Trophoblast cell (in vitro differentiated cells and primary cell): Measurements from ENCODE around the gene ULK1.

Source experiments
- DNase-seq, 2 donors: peaks; one replicate each; pipeline ENCODE4 v3.0.0-alpha.2; 2016
- H2AFZ ChIP-seq: 2 replicates; pipeline ENCODE4 v1.6.1; 2013; ENCODE audit warnings: low read length, moderate library complexity, mild to moderate bottlenecking; ENCODE audit not compliant: insufficient read depth, poor library complexity
- H2AK5ac ChIP-seq: 2 replicates; pipeline ENCODE4 v1.6.1; 2013; ENCODE audit warnings: mild to moderate bottlenecking, low read length
- H2BK120ac ChIP-seq: 2 replicates; pipeline ENCODE4 v1.6.1; 2013; ENCODE audit warnings: low read length, mild to moderate bottlenecking, moderate library complexity; ENCODE audit not compliant: insufficient read depth, poor library complexity
- H2BK12ac ChIP-seq: 2 replicates; pipeline ENCODE4 v1.6.1; 2013; ENCODE audit warnings: mild to moderate bottlenecking, low read length, moderate library complexity
- H2BK5ac ChIP-seq: 2 replicates; pipeline ENCODE4 v1.6.1; 2013; ENCODE audit warnings: low read length, low read depth, moderate library complexity, mild to moderate bottlenecking; ENCODE audit not compliant: poor library complexity
- H3K14ac ChIP-seq: 2 replicates; pipeline ENCODE4 v1.6.1; 2013; ENCODE audit warnings: mild to moderate bottlenecking, low read length
- H3K18ac ChIP-seq: 2 replicates; pipeline ENCODE4 v1.6.1; 2013; ENCODE audit warnings: mild to moderate bottlenecking, low read length
- H3K23ac ChIP-seq: 2 replicates; pipeline ENCODE4 v1.6.1; 2013; ENCODE audit warnings: low read length
- H3K27ac ChIP-seq: 2 replicates; pipeline ENCODE4 v1.5.1; 2013; ENCODE audit warnings: low read depth, mild to moderate bottlenecking, inconsistent platforms, low read length, moderate library complexity
- H3K27me3 ChIP-seq: 2 replicates; pipeline ENCODE4 v1.6.1; 2013; ENCODE audit warnings: inconsistent platforms, mild to moderate bottlenecking, low read length, moderate library complexity; ENCODE audit not compliant: insufficient read depth
- H3K36me3 ChIP-seq, 2 experiments: 1 replicate in 1 of 2; 2 replicates in 1 of 2; pipeline ENCODE4 v1.6.1; 2013; ENCODE audit warnings: low read length in 2 of 2, mild to moderate bottlenecking in 2 of 2, moderate library complexity in 1 of 2; ENCODE audit not compliant: insufficient read depth in 2 of 2, control insufficient read depth in 1 of 2
- H3K4ac ChIP-seq: 2 replicates; pipeline ENCODE4 v1.6.1; 2013; ENCODE audit warnings: low read depth, mild to moderate bottlenecking, low read length, moderate library complexity
- H3K4me1 ChIP-seq, 2 experiments: 1 replicate in 1 of 2; 2 replicates in 1 of 2; pipeline ENCODE4 v1.6.1; 2013; ENCODE audit warnings: low read length in 2 of 2, mild to moderate bottlenecking in 2 of 2, moderate library complexity in 1 of 2; ENCODE audit not compliant: insufficient read depth in 2 of 2, control insufficient read depth in 1 of 2
- H3K4me2 ChIP-seq: 2 replicates; pipeline ENCODE4 v1.6.1; 2013; ENCODE audit warnings: inconsistent platforms, mild to moderate bottlenecking, low read length, moderate library complexity
- H3K4me3 ChIP-seq: 2 replicates; pipeline ENCODE4 v1.5.1; 2013; ENCODE audit warnings: mild to moderate bottlenecking, low read depth, low read length, inconsistent platforms
- H3K79me1 ChIP-seq: one replicate; pipeline ENCODE4 v1.6.1; 2013; ENCODE audit warnings: low read length
- H3K79me2 ChIP-seq: 2 replicates; pipeline ENCODE4 v1.6.1; 2013; ENCODE audit warnings: low read length, mild to moderate bottlenecking; ENCODE audit not compliant: control insufficient read depth, insufficient read depth, poor library complexity
- H3K9ac ChIP-seq: 2 replicates; pipeline ENCODE4 v1.6.1; 2013; ENCODE audit warnings: mild to moderate bottlenecking, low read length
- H3K9me3 ChIP-seq: 2 replicates; pipeline ENCODE4 v1.6.1; 2013; ENCODE audit warnings: low read depth, mild to moderate bottlenecking, control low read depth, inconsistent platforms, low read length; ENCODE audit not compliant: insufficient read depth
- H4K12ac ChIP-seq: 2 replicates; pipeline ENCODE4 v1.6.1; 2013; ENCODE audit warnings: low read depth, mild to moderate bottlenecking, low read length, moderate library complexity
- H4K8ac ChIP-seq: 2 replicates; pipeline ENCODE4 v1.6.1; 2013; ENCODE audit warnings: low read depth, mild to moderate bottlenecking, low read length, moderate library complexity
- H4K91ac ChIP-seq: one replicate; pipeline ENCODE4 v1.6.1; 2013; ENCODE audit warnings: low read depth, mild to moderate bottlenecking, low read length, moderate library complexity
- WGBS: extraction: QIAGEN DNeasy Blood & Tissue Kit; methylation state at CpG from one replicate; pipeline ENCODE4 v1.1.7; 2013; ENCODE audit warnings: missing lambda C conversion rate; ENCODE audit not compliant: insufficient read length, insufficient coverage; ENCODE audit errors: extremely low coverage; 5-methylcytosine and 5-hydroxymethylcytosine counted together

ULK1 gene

DNA sequence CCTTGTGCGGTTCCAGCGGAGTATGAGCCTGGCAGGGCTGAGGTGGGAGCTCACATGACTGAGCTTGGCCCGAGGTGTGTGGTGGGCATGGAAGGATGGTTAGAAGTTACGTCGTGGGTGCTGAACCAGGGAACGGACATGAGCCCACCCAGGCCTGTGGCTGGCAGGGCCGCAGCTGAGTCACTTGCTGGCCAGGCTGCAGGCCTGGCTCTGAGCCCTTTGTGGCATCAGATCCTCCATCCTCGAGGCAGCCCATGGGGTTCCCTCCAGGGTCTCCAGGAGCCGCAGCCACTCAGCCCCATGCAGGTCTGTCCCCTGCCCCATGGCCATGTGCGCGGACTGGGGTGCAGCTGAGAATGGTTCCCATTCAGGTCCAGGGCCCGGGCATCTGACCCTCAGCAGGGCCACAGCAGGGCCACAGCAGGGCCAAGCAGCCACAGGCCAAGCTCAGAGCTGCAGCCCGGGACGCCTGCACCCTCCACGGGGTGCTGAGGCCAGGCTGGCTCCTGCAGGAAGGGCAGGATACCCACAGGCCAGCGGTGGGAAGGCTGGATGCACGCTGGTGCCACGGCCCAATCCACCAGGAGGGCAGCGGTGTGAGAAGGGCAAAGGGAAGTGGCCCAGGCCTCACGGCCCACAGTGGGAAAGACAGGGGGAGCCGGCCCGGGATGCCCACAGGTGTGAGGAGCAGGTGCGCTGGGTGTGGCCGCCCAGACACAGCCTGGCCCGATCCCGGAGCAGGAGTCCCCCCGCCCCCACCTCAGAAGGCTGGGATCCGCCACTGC, 26.3 kb upstream of the ULK1 start:
- WGBS: no CpG with 5 or more reads among the region's 28 CpGs

DNA sequence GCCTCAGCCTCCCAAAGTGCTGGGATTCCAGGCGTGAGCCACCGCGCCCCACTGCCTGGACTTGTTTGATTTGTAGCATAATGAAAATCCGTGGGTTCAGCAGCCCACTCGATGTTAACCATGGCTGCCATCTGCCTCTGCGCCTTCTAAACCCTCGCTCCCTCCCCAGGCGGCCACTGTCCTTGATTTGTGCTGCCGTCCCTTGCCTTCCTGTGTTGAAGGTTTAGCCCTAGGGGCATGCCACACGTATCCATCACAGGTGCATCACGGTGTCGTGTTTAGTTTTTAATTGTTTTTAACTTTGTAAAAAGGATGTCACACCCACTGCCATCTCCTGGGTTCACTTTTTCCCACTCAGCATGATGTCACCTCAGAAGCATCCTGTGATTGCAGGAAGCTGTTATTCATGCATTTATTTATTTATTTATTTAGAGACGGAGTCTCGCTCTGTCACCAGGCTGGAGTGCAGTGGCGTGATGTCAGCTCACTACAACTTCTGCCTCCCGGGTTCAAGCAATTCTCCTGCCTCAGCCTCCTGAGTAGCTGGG, 24.5 kb upstream of the ULK1 start:
- H3K4me3 ChIP-seq: no peak overlapping the region
- peaks cover 9% of the 10 kb centered on the region for H3K79me1 ChIP-seq
- no CpG with 5 or more reads among the region's 16 CpGs for WGBS

More for the DNA sequence above, 26.3 kb upstream of the ULK1 start:
- H4K8ac ChIP-seq: no peak overlapping the region
- H2BK120ac ChIP-seq: no peak overlapping the region
- no peaks in the 10 kb centered on the region for H3K27me3 ChIP-seq
- H2BK12ac ChIP-seq: peak overlapping the region; percentile 68
- no peak overlapping the region for H3K23ac ChIP-seq
- no peaks in the 10 kb centered on the region for H3K36me3 ChIP-seq
- H3K4ac ChIP-seq: no peak overlapping the region
- no peak overlapping the region for H4K12ac ChIP-seq
- H3K4me2 ChIP-seq: no peak overlapping the region
- no peak overlapping the region for H2BK5ac ChIP-seq
- H3K14ac ChIP-seq: no peak overlapping the region
- peaks cover 2% of the 10 kb centered on the region for H3K79me2 ChIP-seq
- no peaks in the 10 kb centered on the region for H3K9me3 ChIP-seq
- H3K9ac ChIP-seq: no peak overlapping the region
- H3K4me1 ChIP-seq: peaks cover 28 to 31% of the 10 kb centered on the region in 2 experiments
- DNase-seq: no peak
- H3K18ac ChIP-seq: peak overlapping the region; percentile 4
- no peak overlapping the region for H2AFZ ChIP-seq
- H4K91ac ChIP-seq: peak overlapping the region; percentile 32
- H3K79me1 ChIP-seq: peaks cover 17% of the 10 kb centered on the region
- H3K4me3 ChIP-seq: no peak overlapping the region
- H2AK5ac ChIP-seq: peak overlapping the region; percentile 49
- H3K27ac ChIP-seq: no peak overlapping the region

DNA sequence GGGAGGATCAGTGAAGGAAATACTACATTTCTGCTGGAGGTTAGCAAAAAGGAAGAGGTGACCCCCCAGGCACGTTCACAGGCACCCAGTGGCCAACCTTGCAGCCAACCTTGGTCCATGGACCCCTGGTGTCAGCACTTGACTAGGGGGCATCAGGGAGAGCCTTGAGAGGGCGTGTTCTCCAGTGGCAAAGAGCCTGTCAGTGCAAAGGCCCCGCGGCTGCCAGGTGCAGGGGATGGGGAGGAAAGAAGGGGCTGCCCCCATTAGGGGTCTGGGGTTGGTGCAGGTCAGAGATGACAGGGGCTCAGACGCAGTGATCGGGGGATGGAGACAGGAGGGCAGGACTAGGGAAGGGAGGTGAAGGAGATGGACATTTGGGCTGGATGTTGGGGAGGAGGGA, 22.7 kb upstream of the ULK1 start:
- H3K14ac ChIP-seq: peak overlapping the region; percentile 66
- WGBS: no CpG with 5 or more reads among the region's 6 CpGs
- no peaks in the 10 kb centered on the region for H3K27me3 ChIP-seq

More for the DNA sequence above, 24.5 kb upstream of the ULK1 start:
- H3K79me2 ChIP-seq: peaks cover 2% of the 10 kb centered on the region
- no peak overlapping the region for H3K9ac ChIP-seq
- H3K23ac ChIP-seq: no peak overlapping the region
- H2BK12ac ChIP-seq: peak overlapping the region; percentile 63
- H2AK5ac ChIP-seq: no peak overlapping the region
- H2BK5ac ChIP-seq: no peak overlapping the region
- no peak overlapping the region for H2BK120ac ChIP-seq
- no peak overlapping the region for H4K8ac ChIP-seq
- H3K14ac ChIP-seq: peak overlapping the region; percentile 27
- peak overlapping the region; percentile 12 for H3K4ac ChIP-seq
- H3K27me3 ChIP-seq: no peaks in the 10 kb centered on the region
- H2AFZ ChIP-seq: no peak overlapping the region
- H3K4me1 ChIP-seq: peaks cover 16 to 21% of the 10 kb centered on the region in 2 experiments
- H4K91ac ChIP-seq: peak overlapping the region; percentile 50
- H3K9me3 ChIP-seq: peaks cover 4% of the 10 kb centered on the region
- peak; percentile 60 to 80 for DNase-seq
- H3K4me2 ChIP-seq: no peak overlapping the region
- H3K36me3 ChIP-seq: no peaks in the 10 kb centered on the region
- no peak overlapping the region for H3K18ac ChIP-seq
- no peak overlapping the region for H4K12ac ChIP-seq
- no peak overlapping the region for H3K27ac ChIP-seq

DNA sequence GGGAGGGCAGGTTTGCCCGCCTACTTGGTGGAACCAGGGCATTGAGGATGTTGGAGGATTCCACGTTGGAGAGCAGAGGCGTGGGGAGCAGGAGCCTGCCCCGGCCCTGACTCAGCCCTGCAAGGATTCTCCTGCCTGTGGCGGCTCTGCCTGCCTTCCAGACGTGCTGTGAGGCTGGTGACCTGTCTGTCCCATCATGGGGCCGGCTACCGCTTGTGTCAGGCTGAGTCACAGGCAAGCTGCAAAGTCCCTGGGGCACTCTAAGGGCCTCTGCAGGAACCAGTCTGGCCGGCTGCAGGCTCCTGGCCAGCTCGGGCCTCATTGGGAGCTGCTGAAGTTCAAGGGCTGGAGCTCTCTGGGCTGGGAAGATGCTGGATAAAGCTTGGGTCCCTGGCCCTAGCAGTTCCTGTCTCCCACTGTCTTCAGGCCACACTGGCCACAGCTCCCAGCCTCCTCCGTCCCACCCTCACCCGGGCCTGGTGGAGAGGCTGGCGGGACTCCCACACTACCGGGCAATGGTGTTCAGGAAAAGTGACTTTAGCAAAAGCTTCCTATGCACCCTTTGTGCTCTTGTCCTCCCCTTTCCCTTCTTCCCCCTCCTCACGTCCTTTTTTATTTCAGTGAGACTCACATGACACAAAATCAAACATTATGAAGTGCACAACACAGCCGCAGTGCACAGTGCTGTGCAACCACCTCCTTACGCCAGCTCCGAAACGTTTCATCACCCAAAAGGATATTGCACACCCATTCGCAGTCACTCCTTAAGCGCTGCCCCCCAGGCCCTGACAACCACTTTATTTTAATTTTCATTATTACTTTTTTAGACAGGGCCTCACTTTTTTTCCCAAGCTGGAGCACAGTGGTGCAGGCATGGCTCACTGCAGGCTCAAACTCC, 22.0 kb upstream of the ULK1 start:
- Histone ChIP-seq H2BK12ac (peak overlapping the region; percentile 83), H2AK5ac (peak overlapping the region; percentile 90), H3K27me3 (no peaks in the 10 kb centered on the region), H3K9me3 (peaks cover 5% of the 10 kb centered on the region), H3K4me2 (peak overlapping the region; percentile 21), H4K91ac (peak overlapping the region; percentile 84), H3K27ac (peak overlapping the region; percentile 37), H3K4ac (peak overlapping the region; percentile 15), H2BK5ac (peak overlapping the region; percentile 53), H3K4me3 (no peak overlapping the region), H3K23ac (no peak overlapping the region), H3K36me3 (no peaks in the 10 kb centered on the region), H3K18ac (peak overlapping the region; percentile 35), H2AFZ (no peak overlapping the region), H3K4me1 (peaks cover 20 to 27% of the 10 kb centered on the region in 2 experiments), H3K79me2 (peaks cover 2% of the 10 kb centered on the region), H3K14ac (peak overlapping the region; percentile 66), H3K79me1 (peaks cover 9% of the 10 kb centered on the region), H4K12ac (peak overlapping the region; percentile 27), H4K8ac (peak overlapping the region; percentile 59), H3K9ac (no peak overlapping the region), H2BK120ac (peak overlapping the region; percentile 75)
- WGBS: no CpG with 5 or more reads among the region's 21 CpGs
- DNase-seq: peak; percentile 98 to 99

More for the DNA sequence above, 22.7 kb upstream of the ULK1 start:
- peak overlapping the region; percentile 59 for H4K8ac ChIP-seq
- H2BK5ac ChIP-seq: peak overlapping the region; percentile 53
- no peak overlapping the region for H3K4me2 ChIP-seq
- H4K12ac ChIP-seq: peak overlapping the region; percentile 27
- peak overlapping the region; percentile 84 for H4K91ac ChIP-seq
- no peak overlapping the region for H3K4me3 ChIP-seq
- peak overlapping the region; percentile 37 for H3K27ac ChIP-seq
- no peak overlapping the region for H3K23ac ChIP-seq
- H2BK12ac ChIP-seq: peak overlapping the region; percentile 83
- peaks cover 4% of the 10 kb centered on the region for H3K9me3 ChIP-seq
- H2BK120ac ChIP-seq: peak overlapping the region; percentile 75
- peak overlapping the region; percentile 15 for H3K4ac ChIP-seq
- H2AK5ac ChIP-seq: peak overlapping the region; percentile 90
- H3K9ac ChIP-seq: no peak overlapping the region
- DNase-seq: no peak
- peak overlapping the region; percentile 35 for H3K18ac ChIP-seq
- no peak overlapping the region for H2AFZ ChIP-seq
- H3K79me1 ChIP-seq: peaks cover 9% of the 10 kb centered on the region
- H3K4me1 ChIP-seq: peaks cover 16 to 21% of the 10 kb centered on the region in 2 experiments
- no peaks in the 10 kb centered on the region for H3K36me3 ChIP-seq
- peaks cover 2% of the 10 kb centered on the region for H3K79me2 ChIP-seq
